ENCODE measurements around the gene USF2.

GRCh38 chr19:35291916-35292315 is 23.2 kb downstream of the USF2 start, which contains the start of gene MAG:
- TF ChIP-seq ZNF645 (tag by site-specific recombination; IDR thresholded peaks at IDR 0.05) (no peak), ZNF654 (tag by site-specific recombination; IDR thresholded peaks at IDR 0.05; ENCODE audit: low read depth) (no peak), ZNF629 (tag by site-specific recombination; IDR thresholded peaks at IDR 0.05) (no peak), PBX3 (CRISPR knock-in tag; IDR thresholded peaks at IDR 0.05) (no peak), KLF1 (tag by site-specific recombination; IDR thresholded peaks at IDR 0.05) (no peak), ZBTB21 (tag by site-specific recombination; IDR thresholded peaks at IDR 0.05) (no peak)

Data from HEK293 (cell line).